NCI-H748 (cell line): ENCODE measurements around the gene ZNRF4.

Source experiments
- DNase-seq: peaks from one replicate; lab custom pipeline; 2025; ENCODE audit not compliant: unreplicated experiment; lab: John Stamatoyannopoulos, UW

The ZNRF4 gene

GRCh38 chr19:5440299-5440698 is 14.9 kb upstream of the ZNRF4 start:
- no peak for DNase-seq

- no peak for DNase-seq
Observed at GRCh38 chr19:5443723-5444122, 11.5 kb upstream of the ZNRF4 start.

- DNase-seq: no peak
Observed at GRCh38 chr19:5444431-5444830, 10.8 kb upstream of the ZNRF4 start.

GRCh38 chr19:5445071-5445470 is 10.1 kb upstream of the ZNRF4 start:
- no peak for DNase-seq

- DNase-seq: no peak
Observed at GRCh38 chr19:5445561-5446055, 9.6 kb upstream of the ZNRF4 start.

GRCh38 chr19:5447700-5448311 is 7.4 kb upstream of the ZNRF4 start:
- DNase-seq: peak; percentile 26

- peak; percentile 63 for DNase-seq
Observed at GRCh38 chr19:5448374-5448773, 6.8 kb upstream of the ZNRF4 start.

- DNase-seq: no peak
Observed at GRCh38 chr19:5450482-5451126, 4.6 kb upstream of the ZNRF4 start.

GRCh38 chr19:5451494-5451893 is 3.7 kb upstream of the ZNRF4 start:
- DNase-seq: no peak

GRCh38 chr19:5452594-5453565 is 2.3 kb upstream of the ZNRF4 start:
- DNase-seq: peak; percentile 14

- no peak for DNase-seq
Observed at GRCh38 chr19:5454743-5455142, 474 bp upstream of the ZNRF4 start.

GRCh38 chr19:5456130-5456840 is 1.1 kb downstream of the ZNRF4 start:
- no peak for DNase-seq

GRCh38 chr19:5456841-5457200 is 1.6 kb downstream of the ZNRF4 start:
- no peak for DNase-seq

- DNase-seq: no peak
Observed at GRCh38 chr19:5457709-5458108, 2.5 kb downstream of the ZNRF4 start.

- no peak for DNase-seq
Observed at GRCh38 chr19:5458420-5458819, 3.2 kb downstream of the ZNRF4 start.

- no peak for DNase-seq
Observed at GRCh38 chr19:5459360-5459759, 4.1 kb downstream of the ZNRF4 start.

GRCh38 chr19:5460748-5461147 is 5.5 kb downstream of the ZNRF4 start:
- no peak for DNase-seq

- DNase-seq: no peak
Observed at GRCh38 chr19:5463959-5464358, 8.7 kb downstream of the ZNRF4 start.

- no peak for DNase-seq
Observed at GRCh38 chr19:5466072-5466471, 10.9 kb downstream of the ZNRF4 start.

GRCh38 chr19:5466814-5467291 is 11.6 kb downstream of the ZNRF4 start:
- DNase-seq: no peak

GRCh38 chr19:5470264-5470671 is 15.1 kb downstream of the ZNRF4 start:
- peak; percentile 83 for DNase-seq
